PC-3 (cell line): Measurements from ENCODE around the gene SLTM.

Experiments used
- CTCF ChIP-seq: fragments of 300-600 bp; sonication (generic); conservative IDR thresholded peaks from 2 replicates; pipeline ENCODE4 v1.5.1; 2017; ENCODE audit warnings: antibody characterized with exemption, low read depth, mild to moderate bottlenecking, low read length
- EZH2 ChIP-seq: fragments of 300-600 bp; sonication (generic); IDR thresholded peaks from one replicate; pipeline ENCODE4 v1.6.1; 2017; ENCODE audit warnings: antibody characterized with exemption, mild to moderate bottlenecking, low read length; ENCODE audit not compliant: unreplicated experiment
- EZH2phosphoT487 ChIP-seq: fragments of 300-600 bp; sonication (generic); IDR thresholded peaks from 2 replicates; pipeline ENCODE4 v1.6.1; 2018; ENCODE audit warnings: mild to moderate bottlenecking, antibody characterized with exemption, low read length, borderline replicate concordance

- TF ChIP-seq CTCF, result no peak
- TF ChIP-seq EZH2phosphoT487, result no peak
- no peak for TF ChIP-seq EZH2
Observed at GRCh38 chr15:58865425-58865880, 68.0 kb downstream of the SLTM start.
